K562 (cell line): ENCODE measurements around the gene NBEAL2. TPM values are rescaled to one million over a fixed set of nuclear protein-coding genes. Genes with fewer than 3 reads are reported as not detected.
A peak's percentile ranks its signal among the peaks of the same experiment; 100 is the strongest.

Experiments
- BRD9 ChIP-seq: fragments of 450-650 bp; IDR thresholded peaks from 2 replicates; pipeline ENCODE4 v1.6.1; 2018; ENCODE audit warnings: low read depth; ENCODE audit not compliant: partially characterized antibody
- EP300 ChIP-seq: IDR thresholded peaks from 2 replicates; pipeline ENCODE4 v1.6.1; 2012; ENCODE audit warnings: low read length, improper control_type of control experiment
- FOXK2 ChIP-seq, 2 experiments: fragments of 450-650 bp; IDR thresholded peaks in 1 of 2; conservative IDR thresholded peaks in 1 of 2; 2 replicates each; pipeline ENCODE4 v1.6.1; 2016; ENCODE audit warnings: low read depth in 2 of 2, mild to moderate bottlenecking in 1 of 2
- JUN ChIP-seq, 2 experiments: sonication (generic) in 1 of 2; formaldehyde crosslinking in 1 of 2; IDR thresholded peaks; 2 replicates each; pipeline versions ENCODE4 v1.6.1 to v1.8.0; 2012 to 2022; ENCODE audit warnings: borderline replicate concordance in 2 of 2, mild to moderate bottlenecking in 2 of 2, improper control_type of control experiment in 1 of 2, low read depth in 1 of 2, low read length in 1 of 2, missing genetic modification reagents in 1 of 2
- JUNB ChIP-seq: fragments of 450-650 bp; formaldehyde crosslinking; conservative IDR thresholded peaks from 2 replicates; pipeline ENCODE4 v1.4.0; 2020; ENCODE audit warnings: mild to moderate bottlenecking
- ZBTB7A ChIP-seq: IDR thresholded peaks from 2 replicates; pipeline ENCODE4 v1.6.1; 2011; ENCODE audit warnings: low read depth, mild to moderate bottlenecking, low read length, moderate library complexity, borderline replicate concordance; ENCODE audit not compliant: control insufficient read depth
- ZNF785 ChIP-seq: fragments of 250-450 bp; sonication (Bioruptor Pico); IDR thresholded peaks from 2 replicates; pipeline ENCODE4 v1.4.0; 2020; ENCODE audit warnings: mild to moderate bottlenecking
- polyA plus RNA-seq, 8 experiments: library from polyadenylated mRNA; depleted of rRNA in 4 of 8; stranded (reverse) in 5 of 8; unstranded in 3 of 8; fragments of >200 nt; fragmentation: Nextera tagmentation in 2 of 8; fragmentation: Illumina TruSeq in 1 of 8; extraction: Ambion mirVana in 2 of 8; extraction: Trizol in 1 of 8; gene quantifications; 2 replicates each; pipeline versions ENCODE4 v1.2.1 to v1.2.3, GENCODE V29; 2011 to 2014; ENCODE audit warnings: inconsistent platforms in 1 of 8, missing spikeins in 1 of 8
- total RNA-seq, 7 experiments: library from RNA; depleted of rRNA in 6 of 7; stranded (reverse); fragments of >200 nt in 6 of 7; fragmentation: Illumina TruSeq in 2 of 7; extraction: Trizol in 2 of 7; gene quantifications; 2 replicates each; pipeline versions ENCODE4 v1.2.1 to v1.2.3, GENCODE V29; 2011 to 2021; ENCODE audit warnings: low replicate concordance in 1 of 7
- TF ChIP-seq, protein P1 (sequence below), 2 experiments: fragments of 450-650 bp; formaldehyde crosslinking in 1 of 2; IDR thresholded peaks; 2 replicates each; pipeline versions ENCODE4 v1.4.0 to v1.6.1; 2014 to 2020; ENCODE audit warnings: mild to moderate bottlenecking in 2 of 2, borderline replicate concordance in 1 of 2, low read depth in 1 of 2
- TF ChIP-seq, protein P2 (sequence below): fragments of 250-450 bp; sonication (Bioruptor Pico); IDR thresholded peaks from 2 replicates; pipeline ENCODE4 v1.8.0; 2021; ENCODE audit warnings: moderate library complexity, mild to moderate bottlenecking, inconsistent platforms
- TF ChIP-seq, protein P3 (sequence below): fragments of 200-800 bp; sonication (Bioruptor generic); IDR thresholded peaks from 2 replicates; pipeline ENCODE4 v1.6.1; 2017; ENCODE audit warnings: missing genetic modification characterization, missing compliant biosample characterization
- TF ChIP-seq, protein P4 (sequence below), 2 experiments: fragments of 450-650 bp in 1 of 2; sonication (generic) in 1 of 2; formaldehyde crosslinking in 1 of 2; IDR thresholded peaks in 1 of 2; conservative IDR thresholded peaks in 1 of 2; 2 replicates each; pipeline versions ENCODE4 v1.6.1 to v1.8.1; 2016 to 2023; ENCODE audit warnings: mild to moderate bottlenecking in 2 of 2, moderate library complexity in 2 of 2, inconsistent platforms in 1 of 2, missing genetic modification reagents in 1 of 2

The NBEAL2 gene
- total and polyA plus RNA-seq, 9 of the 15 experiments (the other 6 are each of a cell fraction or from before 2014, with no cell fraction given), result 0.06 to 114 (median 29.6) TPM

DNA sequence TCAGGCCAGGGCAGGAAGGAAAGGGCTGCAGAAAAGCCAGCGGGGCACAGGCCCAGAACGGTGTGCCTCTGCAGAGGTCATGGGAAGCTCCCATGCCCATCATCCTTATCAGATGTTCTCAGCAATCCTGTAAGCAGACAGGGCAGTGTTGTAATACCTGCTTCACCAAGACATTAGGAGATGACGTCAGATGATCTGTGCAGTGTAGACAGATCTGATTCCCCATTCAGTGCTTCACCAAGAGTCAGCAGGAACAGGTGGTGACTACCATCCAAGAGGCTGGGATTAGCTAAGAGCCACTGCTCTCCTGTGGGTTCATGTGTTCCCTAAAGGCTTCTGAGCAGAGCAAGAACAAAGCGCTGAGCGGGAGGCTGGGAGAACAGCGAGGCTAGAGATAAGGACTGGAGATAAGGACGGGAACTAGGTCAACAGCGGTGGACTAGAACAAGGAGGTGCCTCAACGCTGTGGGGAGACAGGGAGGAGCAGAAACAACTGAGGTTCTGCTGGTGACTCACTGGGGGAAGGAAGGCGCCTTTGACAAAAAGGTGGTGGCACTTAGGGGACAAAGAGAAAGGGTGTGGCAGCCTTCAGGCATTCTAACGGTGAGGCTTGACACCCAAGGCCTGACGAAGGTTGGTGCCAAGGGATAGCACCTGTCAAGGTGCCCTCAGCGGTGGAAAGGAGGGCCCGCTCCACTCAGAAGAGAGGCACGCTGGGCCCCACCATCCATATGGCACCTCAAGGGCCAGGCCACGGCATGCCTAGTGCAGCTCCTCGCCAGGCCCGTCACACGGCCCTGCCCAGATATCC lies 31.3 kb upstream of the NBEAL2 start (continued):
- TF ChIP-seq, protein P1, sequence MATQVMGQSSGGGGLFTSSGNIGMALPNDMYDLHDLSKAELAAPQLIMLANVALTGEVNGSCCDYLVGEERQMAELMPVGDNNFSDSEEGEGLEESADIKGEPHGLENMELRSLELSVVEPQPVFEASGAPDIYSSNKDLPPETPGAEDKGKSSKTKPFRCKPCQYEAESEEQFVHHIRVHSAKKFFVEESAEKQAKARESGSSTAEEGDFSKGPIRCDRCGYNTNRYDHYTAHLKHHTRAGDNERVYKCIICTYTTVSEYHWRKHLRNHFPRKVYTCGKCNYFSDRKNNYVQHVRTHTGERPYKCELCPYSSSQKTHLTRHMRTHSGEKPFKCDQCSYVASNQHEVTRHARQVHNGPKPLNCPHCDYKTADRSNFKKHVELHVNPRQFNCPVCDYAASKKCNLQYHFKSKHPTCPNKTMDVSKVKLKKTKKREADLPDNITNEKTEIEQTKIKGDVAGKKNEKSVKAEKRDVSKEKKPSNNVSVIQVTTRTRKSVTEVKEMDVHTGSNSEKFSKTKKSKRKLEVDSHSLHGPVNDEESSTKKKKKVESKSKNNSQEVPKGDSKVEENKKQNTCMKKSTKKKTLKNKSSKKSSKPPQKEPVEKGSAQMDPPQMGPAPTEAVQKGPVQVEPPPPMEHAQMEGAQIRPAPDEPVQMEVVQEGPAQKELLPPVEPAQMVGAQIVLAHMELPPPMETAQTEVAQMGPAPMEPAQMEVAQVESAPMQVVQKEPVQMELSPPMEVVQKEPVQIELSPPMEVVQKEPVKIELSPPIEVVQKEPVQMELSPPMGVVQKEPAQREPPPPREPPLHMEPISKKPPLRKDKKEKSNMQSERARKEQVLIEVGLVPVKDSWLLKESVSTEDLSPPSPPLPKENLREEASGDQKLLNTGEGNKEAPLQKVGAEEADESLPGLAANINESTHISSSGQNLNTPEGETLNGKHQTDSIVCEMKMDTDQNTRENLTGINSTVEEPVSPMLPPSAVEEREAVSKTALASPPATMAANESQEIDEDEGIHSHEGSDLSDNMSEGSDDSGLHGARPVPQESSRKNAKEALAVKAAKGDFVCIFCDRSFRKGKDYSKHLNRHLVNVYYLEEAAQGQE (IDR thresholded peaks at IDR 0.05; ENCODE audit: borderline replicate concordance), result no peak; the same call in 1 of the 2 replicates
- TF ChIP-seq, protein P1 (CRISPR knock-in tag; IDR thresholded peaks at IDR 0.05; ENCODE audit: low read depth), result 0 out of 2 replicates have a peak, but pooled peaks have one; percentile 3
- TF ChIP-seq ZBTB7A, result no peak
- TF ChIP-seq EP300, result peak; percentile 55; the same call in 1 of the 2 replicates
- TF ChIP-seq, protein P2, sequence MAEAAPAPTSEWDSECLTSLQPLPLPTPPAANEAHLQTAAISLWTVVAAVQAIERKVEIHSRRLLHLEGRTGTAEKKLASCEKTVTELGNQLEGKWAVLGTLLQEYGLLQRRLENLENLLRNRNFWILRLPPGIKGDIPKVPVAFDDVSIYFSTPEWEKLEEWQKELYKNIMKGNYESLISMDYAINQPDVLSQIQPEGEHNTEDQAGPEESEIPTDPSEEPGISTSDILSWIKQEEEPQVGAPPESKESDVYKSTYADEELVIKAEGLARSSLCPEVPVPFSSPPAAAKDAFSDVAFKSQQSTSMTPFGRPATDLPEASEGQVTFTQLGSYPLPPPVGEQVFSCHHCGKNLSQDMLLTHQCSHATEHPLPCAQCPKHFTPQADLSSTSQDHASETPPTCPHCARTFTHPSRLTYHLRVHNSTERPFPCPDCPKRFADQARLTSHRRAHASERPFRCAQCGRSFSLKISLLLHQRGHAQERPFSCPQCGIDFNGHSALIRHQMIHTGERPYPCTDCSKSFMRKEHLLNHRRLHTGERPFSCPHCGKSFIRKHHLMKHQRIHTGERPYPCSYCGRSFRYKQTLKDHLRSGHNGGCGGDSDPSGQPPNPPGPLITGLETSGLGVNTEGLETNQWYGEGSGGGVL (CRISPR knock-in tag), result no peak
- TF ChIP-seq JUNB (CRISPR knock-in tag), result peak; percentile 75; the same call in 1 of the 2 replicates
- TF ChIP-seq BRD9, result peak; percentile 68
- peak; percentile 75 for TF ChIP-seq JUN (IDR thresholded peaks at IDR 0.05; ENCODE audit: borderline replicate concordance, low read depth, low read length)
- TF ChIP-seq JUN (CRISPR knock-in tag; IDR thresholded peaks at IDR 0.05; ENCODE audit: borderline replicate concordance), result no peak
- TF ChIP-seq, protein P3, sequence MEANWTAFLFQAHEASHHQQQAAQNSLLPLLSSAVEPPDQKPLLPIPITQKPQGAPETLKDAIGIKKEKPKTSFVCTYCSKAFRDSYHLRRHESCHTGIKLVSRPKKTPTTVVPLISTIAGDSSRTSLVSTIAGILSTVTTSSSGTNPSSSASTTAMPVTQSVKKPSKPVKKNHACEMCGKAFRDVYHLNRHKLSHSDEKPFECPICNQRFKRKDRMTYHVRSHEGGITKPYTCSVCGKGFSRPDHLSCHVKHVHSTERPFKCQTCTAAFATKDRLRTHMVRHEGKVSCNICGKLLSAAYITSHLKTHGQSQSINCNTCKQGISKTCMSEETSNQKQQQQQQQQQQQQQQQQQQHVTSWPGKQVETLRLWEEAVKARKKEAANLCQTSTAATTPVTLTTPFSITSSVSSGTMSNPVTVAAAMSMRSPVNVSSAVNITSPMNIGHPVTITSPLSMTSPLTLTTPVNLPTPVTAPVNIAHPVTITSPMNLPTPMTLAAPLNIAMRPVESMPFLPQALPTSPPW (CRISPR knock-in tag), result peak; percentile 46; the same call in 1 of the 2 replicates
- peak; percentile 92 to 94 for TF ChIP-seq FOXK2 (conservative IDR thresholded peaks at IDR 0.05 in 1 of 2, IDR thresholded peaks at IDR 0.05 in 1 of 2; ENCODE audit: low read depth in 2 of 2)
- TF ChIP-seq, protein P4, sequence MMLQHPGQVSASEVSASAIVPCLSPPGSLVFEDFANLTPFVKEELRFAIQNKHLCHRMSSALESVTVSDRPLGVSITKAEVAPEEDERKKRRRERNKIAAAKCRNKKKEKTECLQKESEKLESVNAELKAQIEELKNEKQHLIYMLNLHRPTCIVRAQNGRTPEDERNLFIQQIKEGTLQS (IDR thresholded peaks at IDR 0.05), result peak; percentile 97
- TF ChIP-seq, protein P4 (CRISPR knock-in tag; conservative IDR thresholded peaks at IDR 0.05), result no peak; the same call in 1 of the 2 replicates
- no peak for TF ChIP-seq ZNF785
